Ovary (tissue), 3 donors: Measurements from ENCODE around the gene ACY1.

ENCODE experiments used
- EP300 ChIP-seq: sonication (generic); formaldehyde crosslinking; IDR thresholded peaks from one replicate; pipeline ENCODE4 v1.6.1; 2017; ENCODE audit warnings: antibody characterized with exemption
- POLR2A ChIP-seq: fragments of 450-650 bp; IDR thresholded peaks from one replicate; pipeline ENCODE4 v1.6.1; 2017; ENCODE audit warnings: antibody characterized with exemption, mild to moderate bottlenecking, moderate library complexity
- TF ChIP-seq, protein P1 (sequence below), 3 donors: fragments of 450-650 bp in 2 of 3; fragments of 200-600 bp in 1 of 3; IDR thresholded peaks; one replicate each; pipeline versions ENCODE4 v1.5.1 to v1.8.0; 2016 to 2022; ENCODE audit warnings: antibody characterized with exemption in 3 of 3, mild to moderate bottlenecking in 1 of 3
- donor health status: DM: no; HTN: no; CAD: no.

DNA sequence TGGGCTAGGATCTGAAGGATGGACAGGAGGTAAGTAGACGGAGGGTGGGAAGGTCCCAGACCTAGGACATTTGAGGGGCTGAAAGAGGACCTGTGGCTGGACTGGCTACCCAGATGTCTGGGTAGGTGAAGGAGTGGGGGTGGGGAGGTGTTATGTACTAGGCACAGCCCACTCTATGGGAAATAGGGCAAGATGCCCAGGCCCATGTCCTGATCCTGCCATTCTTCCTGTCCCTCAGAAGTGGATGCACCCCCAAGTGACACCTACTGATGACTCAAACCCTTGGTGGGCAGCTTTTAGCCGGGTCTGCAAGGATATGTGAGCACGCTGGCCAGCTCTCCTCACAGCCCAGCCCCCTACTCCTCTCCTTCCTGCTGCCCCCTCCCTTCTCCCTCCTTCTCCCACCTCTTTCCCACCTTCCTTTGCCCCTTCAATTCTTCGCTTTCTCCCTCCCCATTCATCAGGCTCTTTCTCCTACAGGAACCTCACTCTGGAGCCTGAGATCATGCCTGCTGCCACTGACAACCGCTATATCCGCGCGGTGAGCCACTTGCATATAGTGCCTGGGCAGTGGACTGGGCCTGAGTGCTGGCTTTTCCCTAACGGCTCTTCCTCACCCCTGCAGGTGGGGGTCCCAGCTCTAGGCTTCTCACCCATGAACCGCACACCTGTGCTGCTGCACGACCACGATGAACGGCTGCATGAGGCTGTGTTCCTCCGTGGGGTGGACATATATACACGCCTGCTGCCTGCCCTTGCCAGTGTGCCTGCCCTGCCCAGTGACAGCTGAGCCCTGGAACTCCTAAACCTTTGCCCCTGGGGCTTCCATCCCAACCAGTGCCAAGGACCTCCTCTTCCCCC is 5.2 kb downstream of the ACY1 start:
- TF ChIP-seq, protein P1, sequence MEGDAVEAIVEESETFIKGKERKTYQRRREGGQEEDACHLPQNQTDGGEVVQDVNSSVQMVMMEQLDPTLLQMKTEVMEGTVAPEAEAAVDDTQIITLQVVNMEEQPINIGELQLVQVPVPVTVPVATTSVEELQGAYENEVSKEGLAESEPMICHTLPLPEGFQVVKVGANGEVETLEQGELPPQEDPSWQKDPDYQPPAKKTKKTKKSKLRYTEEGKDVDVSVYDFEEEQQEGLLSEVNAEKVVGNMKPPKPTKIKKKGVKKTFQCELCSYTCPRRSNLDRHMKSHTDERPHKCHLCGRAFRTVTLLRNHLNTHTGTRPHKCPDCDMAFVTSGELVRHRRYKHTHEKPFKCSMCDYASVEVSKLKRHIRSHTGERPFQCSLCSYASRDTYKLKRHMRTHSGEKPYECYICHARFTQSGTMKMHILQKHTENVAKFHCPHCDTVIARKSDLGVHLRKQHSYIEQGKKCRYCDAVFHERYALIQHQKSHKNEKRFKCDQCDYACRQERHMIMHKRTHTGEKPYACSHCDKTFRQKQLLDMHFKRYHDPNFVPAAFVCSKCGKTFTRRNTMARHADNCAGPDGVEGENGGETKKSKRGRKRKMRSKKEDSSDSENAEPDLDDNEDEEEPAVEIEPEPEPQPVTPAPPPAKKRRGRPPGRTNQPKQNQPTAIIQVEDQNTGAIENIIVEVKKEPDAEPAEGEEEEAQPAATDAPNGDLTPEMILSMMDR (IDR thresholded peaks at IDR 0.05), result no peak
- TF ChIP-seq POLR2A (no peak), EP300 (no peak)
